ENCODE data around the gene HIVEP3.

The HIVEP3 gene

DNA sequence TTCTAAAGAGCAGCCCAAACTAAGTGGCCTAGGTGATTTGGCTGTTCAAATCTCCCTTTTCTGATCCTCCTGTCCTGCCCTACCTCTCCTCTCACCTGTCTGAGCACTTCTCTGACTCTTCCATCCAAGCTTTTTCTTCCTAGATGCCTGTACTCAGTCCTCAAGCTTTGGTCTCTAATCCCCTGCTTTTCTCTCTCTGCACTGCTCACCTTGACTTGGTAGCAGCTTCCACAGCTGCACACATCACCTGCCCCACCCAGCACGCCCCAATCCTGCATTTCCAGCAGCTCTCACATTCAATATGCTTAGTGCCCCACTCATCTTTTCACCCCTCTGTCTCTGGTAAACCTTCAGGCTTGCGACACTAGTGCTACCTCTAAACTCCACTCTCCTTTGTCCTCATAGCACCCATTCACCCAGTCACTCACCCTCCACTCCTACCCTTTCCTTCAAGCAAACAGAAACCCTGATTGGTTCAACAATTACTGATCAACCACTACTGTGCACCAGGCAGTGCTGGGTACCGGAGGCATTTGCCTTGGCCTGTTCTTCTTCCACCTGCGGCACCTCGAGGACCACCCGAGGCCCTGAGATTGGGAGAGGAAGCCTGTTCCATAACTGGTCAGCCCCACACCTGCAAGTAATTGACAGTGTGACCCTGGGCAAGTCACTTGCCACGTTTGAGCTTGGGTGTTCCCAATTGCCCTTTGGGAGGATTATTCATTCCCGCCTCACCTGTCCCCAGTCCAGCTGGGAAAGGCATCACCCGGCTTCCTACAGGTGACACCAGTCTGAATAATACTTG, 298.2 kb downstream of the HIVEP3 start:
- no peaks in the 10 kb centered on the region for H3K36me3 ChIP-seq (ENCODE audit: control insufficient read depth, insufficient read depth, low read length)
- no peak overlapping the region for H3K9ac ChIP-seq (ENCODE audit: low read length)
- H3K27me3 ChIP-seq (ENCODE audit: control insufficient read depth, insufficient read depth, low read length): no peaks in the 10 kb centered on the region
- no peak overlapping the region for H3K27ac ChIP-seq (ENCODE audit: low read depth, low read length)
- H3K4me1 ChIP-seq (ENCODE audit: control insufficient read depth, insufficient read depth, low read length): no peaks in the 10 kb centered on the region
- H3K4me3 ChIP-seq (ENCODE audit: low read length): no peak overlapping the region

DNA sequence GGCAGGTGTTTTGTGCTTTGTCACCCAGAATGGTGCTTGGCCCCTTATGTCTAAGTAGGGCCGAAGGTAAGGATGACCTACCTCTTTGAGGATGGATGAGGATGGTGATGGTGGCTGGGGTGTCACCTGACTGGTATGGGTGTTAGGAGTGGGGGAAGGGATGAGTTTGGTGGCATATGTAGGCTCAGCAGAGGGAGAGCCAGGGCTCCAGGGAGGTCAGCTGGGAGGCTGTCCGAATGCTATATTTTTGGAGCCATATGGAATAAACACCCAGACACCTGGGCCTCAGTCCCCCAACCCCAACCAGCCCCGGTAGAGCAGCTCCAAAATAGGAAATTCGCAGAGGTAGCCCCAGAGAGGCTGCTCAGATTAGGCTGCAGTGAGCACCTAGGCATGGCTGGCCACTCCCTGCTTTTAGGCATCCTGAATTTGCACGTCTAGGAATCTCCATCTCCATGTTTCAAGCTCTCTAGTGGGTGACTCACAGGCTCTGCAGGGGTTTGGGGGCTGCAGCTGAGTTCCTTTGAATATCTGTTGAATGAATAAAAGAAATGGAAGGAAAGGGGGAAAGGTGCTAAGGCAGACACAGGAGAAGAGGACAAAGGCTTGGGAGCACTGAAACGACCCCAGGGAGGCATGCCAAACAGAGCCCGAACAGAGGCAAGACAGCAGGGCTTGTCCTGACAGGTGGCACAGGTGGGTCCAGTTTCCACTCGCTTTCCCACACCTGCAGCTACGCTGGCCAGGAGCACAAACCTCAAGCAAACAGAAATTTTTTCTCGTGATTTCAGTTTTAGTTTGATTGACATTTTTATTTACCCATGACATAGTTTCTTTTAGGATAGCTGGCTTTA, 299.0 kb downstream of the HIVEP3 start:
- no peaks in the 10 kb centered on the region for H3K4me1 ChIP-seq (ENCODE audit: control insufficient read depth, insufficient read depth, low read length)
- no peaks in the 10 kb centered on the region for H3K36me3 ChIP-seq (ENCODE audit: control insufficient read depth, insufficient read depth, low read length)
- no peak overlapping the region for H3K27ac ChIP-seq (ENCODE audit: low read depth, low read length)
- no peak overlapping the region for H3K9ac ChIP-seq (ENCODE audit: low read length)
- H3K27me3 ChIP-seq (ENCODE audit: control insufficient read depth, insufficient read depth, low read length): no peaks in the 10 kb centered on the region
- H3K4me3 ChIP-seq (ENCODE audit: low read length): no peak overlapping the region

DNA sequence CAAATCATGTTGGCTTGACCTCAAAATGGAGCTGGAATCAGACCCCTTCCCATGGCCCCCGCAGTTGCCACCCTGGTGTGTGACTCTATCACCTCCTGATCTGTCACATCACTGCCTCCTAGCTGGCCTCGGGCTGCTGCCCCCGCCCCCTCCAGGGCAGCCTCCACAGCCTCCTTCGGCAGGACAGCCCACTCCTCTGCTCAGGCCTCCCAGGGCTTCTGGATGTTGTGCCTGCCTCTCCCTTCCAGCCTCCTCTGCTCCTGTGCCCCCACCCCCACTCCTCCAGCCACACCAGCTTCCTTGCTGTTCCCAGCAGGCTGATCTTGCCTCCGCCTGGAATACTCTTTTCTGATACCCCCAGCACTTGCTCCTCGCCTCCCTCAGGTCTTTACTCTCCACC, 299.9 kb downstream of the HIVEP3 start:
- no peak overlapping the region for H3K27ac ChIP-seq (ENCODE audit: low read depth, low read length)
- no peaks in the 10 kb centered on the region for H3K4me1 ChIP-seq (ENCODE audit: control insufficient read depth, insufficient read depth, low read length)

DNA sequence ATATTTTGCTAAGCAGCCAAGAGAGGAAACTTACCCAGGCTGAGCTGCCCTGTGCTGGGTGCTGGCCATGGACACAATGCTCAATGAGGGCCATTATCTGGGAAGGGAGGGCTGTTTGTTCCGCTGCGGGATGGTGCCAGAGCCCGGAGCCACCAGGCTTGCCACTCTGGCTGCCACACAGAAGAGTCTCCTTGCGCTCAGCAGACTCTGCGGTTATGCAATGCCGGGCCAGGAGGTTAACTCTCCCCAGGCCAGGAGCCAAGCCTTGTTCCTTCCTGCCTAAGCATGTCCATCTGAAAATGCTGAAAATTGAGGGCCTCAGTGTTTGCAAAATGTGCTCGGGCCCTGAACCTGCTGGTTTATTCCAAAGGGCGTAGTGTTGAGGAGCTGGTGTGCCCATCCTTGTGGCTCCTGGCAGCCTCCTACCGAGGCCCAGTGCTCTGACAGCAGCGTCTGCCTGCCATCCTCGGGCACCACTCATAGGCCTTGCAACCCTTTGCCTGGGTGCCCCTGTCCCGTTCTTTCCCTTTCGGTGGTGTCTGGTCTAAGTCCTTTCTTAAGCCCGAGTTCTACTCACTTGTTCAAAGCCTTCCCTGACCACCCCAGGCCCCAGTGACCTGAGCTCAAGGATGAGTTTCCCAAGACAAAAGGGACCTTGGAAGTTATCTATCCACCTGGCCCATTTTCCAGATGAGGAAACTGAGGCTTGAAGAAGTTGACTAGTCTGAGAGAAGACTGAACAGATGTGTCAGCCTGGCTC, 300.5 kb downstream of the HIVEP3 start:
- Histone ChIP-seq H3K36me3 (ENCODE audit: control insufficient read depth, insufficient read depth, low read length) (no peaks in the 10 kb centered on the region), H3K4me1 (ENCODE audit: control insufficient read depth, insufficient read depth, low read length) (no peaks in the 10 kb centered on the region), H3K9ac (ENCODE audit: low read length) (no peak overlapping the region), H3K27ac (ENCODE audit: low read depth, low read length) (no peak overlapping the region), H3K27me3 (ENCODE audit: control insufficient read depth, insufficient read depth, low read length) (no peaks in the 10 kb centered on the region), H3K4me3 (ENCODE audit: low read length) (no peak overlapping the region)

More for the DNA sequence above, 299.9 kb downstream of the HIVEP3 start:
- no peak overlapping the region for H3K4me3 ChIP-seq (ENCODE audit: low read length)
- no peaks in the 10 kb centered on the region for H3K36me3 ChIP-seq (ENCODE audit: control insufficient read depth, insufficient read depth, low read length)
- H3K27me3 ChIP-seq (ENCODE audit: control insufficient read depth, insufficient read depth, low read length): no peaks in the 10 kb centered on the region
- no peak overlapping the region for H3K9ac ChIP-seq (ENCODE audit: low read length)

DNA sequence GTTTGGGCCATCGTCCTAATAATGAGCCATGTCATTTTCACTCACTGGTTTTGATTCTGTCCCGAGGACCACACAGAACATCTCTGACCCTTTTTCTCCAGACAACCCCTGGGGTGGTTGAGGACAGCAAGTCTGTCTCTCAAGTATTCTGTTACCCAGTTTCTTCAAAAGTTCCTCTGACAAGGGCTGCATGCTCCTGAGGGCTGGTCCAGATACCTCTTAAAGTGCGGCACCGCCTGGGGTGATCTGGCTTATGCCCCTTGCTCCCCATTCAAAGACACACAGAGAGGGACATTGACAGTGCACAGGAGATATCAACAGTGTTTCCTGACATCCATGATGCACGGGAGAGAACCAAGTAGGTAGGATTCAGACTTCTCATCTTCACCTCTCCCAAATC, 301.4 kb downstream of the HIVEP3 start:
- Histone ChIP-seq H3K4me3 (ENCODE audit: low read length) (no peak overlapping the region), H3K9ac (ENCODE audit: low read length) (no peak overlapping the region), H3K27ac (ENCODE audit: low read depth, low read length) (no peak overlapping the region), H3K27me3 (ENCODE audit: control insufficient read depth, insufficient read depth, low read length) (no peaks in the 10 kb centered on the region), H3K4me1 (ENCODE audit: control insufficient read depth, insufficient read depth, low read length) (no peaks in the 10 kb centered on the region), H3K36me3 (ENCODE audit: control insufficient read depth, insufficient read depth, low read length) (no peaks in the 10 kb centered on the region)

DNA sequence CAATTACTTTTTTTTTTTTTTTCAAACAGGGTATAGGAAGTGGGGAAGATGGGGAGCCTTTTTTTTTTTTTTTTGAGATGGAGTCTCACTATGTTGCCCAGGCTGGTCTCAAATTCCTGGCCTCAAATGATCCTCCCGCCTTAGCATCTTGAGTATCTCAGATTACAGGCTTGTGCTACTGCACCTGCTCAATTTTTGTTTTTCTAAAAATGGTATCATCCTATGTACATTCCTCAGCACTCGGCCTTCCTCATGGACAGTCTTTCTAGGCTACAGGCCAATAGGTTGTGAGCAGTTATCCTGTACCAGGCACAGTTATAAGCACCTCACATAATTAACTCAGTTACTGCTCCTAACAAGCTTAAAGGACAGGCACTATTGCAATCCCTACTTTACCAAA, 302.2 kb downstream of the HIVEP3 start:
- no peaks in the 10 kb centered on the region for H3K4me1 ChIP-seq (ENCODE audit: control insufficient read depth, insufficient read depth, low read length)
- no peaks in the 10 kb centered on the region for H3K27me3 ChIP-seq (ENCODE audit: control insufficient read depth, insufficient read depth, low read length)
- no peak overlapping the region for H3K4me3 ChIP-seq (ENCODE audit: low read length)
- no peak overlapping the region for H3K27ac ChIP-seq (ENCODE audit: low read depth, low read length)
- no peak overlapping the region for H3K9ac ChIP-seq (ENCODE audit: low read length)
- H3K36me3 ChIP-seq (ENCODE audit: control insufficient read depth, insufficient read depth, low read length): no peaks in the 10 kb centered on the region

DNA sequence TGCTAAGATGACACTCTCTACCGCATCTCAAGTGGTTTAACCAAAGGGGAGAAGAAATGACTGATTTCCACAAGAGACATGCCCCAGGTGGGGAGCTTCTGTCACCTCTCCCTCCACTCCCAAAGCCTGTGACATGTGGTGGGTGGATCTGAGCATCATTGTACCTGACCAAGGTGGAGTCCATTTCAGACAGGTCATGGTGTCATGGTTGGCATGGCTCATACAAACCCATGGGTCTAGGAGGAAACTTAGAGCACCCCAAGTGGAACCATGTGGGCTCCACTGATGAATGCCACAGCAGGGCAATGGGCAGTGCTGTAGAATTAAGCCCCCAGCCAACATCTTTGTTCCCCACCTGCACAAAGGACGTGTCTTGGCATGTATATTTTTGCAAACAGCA, 302.7 kb downstream of the HIVEP3 start:
- Histone ChIP-seq H3K4me1 (ENCODE audit: control insufficient read depth, insufficient read depth, low read length) (no peaks in the 10 kb centered on the region), H3K4me3 (ENCODE audit: low read length) (no peak overlapping the region), H3K27ac (ENCODE audit: low read depth, low read length) (no peak overlapping the region), H3K27me3 (ENCODE audit: control insufficient read depth, insufficient read depth, low read length) (no peaks in the 10 kb centered on the region), H3K36me3 (ENCODE audit: control insufficient read depth, insufficient read depth, low read length) (no peaks in the 10 kb centered on the region), H3K9ac (ENCODE audit: low read length) (no peak overlapping the region)

DNA sequence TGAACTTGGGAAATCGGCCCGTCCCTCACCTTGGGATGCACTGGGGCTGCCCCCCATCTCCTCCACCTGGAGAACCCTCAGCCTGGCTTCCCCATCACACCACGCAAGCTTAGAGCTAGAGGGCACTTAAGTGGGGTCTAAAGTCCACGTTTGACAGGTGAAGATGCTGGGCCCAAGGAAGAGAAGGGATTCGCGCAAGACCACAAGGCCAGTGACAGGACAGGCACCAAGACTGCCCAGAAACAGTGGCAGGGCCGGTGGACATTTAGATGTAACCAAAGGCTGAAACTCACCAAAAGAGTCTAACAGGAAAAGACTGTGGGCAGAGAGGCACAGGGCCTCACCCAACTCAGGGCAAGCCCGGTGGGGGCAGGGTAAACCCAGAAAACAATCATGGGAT, 303.4 kb downstream of the HIVEP3 start:
- H3K36me3 ChIP-seq (ENCODE audit: control insufficient read depth, insufficient read depth, low read length): no peaks in the 10 kb centered on the region
- H3K27ac ChIP-seq (ENCODE audit: low read depth, low read length): no peak overlapping the region
- no peak overlapping the region for H3K9ac ChIP-seq (ENCODE audit: low read length)
- no peaks in the 10 kb centered on the region for H3K4me1 ChIP-seq (ENCODE audit: control insufficient read depth, insufficient read depth, low read length)
- no peaks in the 10 kb centered on the region for H3K27me3 ChIP-seq (ENCODE audit: control insufficient read depth, insufficient read depth, low read length)
- no peak overlapping the region for H3K4me3 ChIP-seq (ENCODE audit: low read length)

DNA sequence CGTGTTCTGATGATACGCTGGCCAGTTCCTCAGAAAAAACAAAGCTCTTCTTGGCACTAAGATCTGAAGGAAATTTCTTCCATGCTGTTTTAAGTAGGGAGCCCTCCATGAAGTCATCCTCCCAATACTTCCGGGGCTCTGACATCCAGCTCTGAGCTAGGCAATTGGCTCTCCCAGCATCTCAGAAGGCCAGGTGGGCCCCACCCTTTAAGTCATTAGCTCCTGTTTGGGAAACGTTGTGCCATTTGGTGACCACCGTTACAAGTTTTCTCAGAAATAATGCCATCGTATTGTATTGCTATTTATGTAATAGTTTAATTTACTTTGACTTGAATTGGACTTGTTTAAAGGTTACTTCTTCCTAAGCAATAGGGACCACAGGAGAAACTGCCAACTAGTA, 303.9 kb downstream of the HIVEP3 start:
- H3K4me1 ChIP-seq (ENCODE audit: control insufficient read depth, insufficient read depth, low read length): no peaks in the 10 kb centered on the region
- H3K27ac ChIP-seq (ENCODE audit: low read depth, low read length): no peak overlapping the region
- H3K4me3 ChIP-seq (ENCODE audit: low read length): no peak overlapping the region
- H3K36me3 ChIP-seq (ENCODE audit: control insufficient read depth, insufficient read depth, low read length): no peaks in the 10 kb centered on the region
- no peaks in the 10 kb centered on the region for H3K27me3 ChIP-seq (ENCODE audit: control insufficient read depth, insufficient read depth, low read length)
- no peak overlapping the region for H3K9ac ChIP-seq (ENCODE audit: low read length)

DNA sequence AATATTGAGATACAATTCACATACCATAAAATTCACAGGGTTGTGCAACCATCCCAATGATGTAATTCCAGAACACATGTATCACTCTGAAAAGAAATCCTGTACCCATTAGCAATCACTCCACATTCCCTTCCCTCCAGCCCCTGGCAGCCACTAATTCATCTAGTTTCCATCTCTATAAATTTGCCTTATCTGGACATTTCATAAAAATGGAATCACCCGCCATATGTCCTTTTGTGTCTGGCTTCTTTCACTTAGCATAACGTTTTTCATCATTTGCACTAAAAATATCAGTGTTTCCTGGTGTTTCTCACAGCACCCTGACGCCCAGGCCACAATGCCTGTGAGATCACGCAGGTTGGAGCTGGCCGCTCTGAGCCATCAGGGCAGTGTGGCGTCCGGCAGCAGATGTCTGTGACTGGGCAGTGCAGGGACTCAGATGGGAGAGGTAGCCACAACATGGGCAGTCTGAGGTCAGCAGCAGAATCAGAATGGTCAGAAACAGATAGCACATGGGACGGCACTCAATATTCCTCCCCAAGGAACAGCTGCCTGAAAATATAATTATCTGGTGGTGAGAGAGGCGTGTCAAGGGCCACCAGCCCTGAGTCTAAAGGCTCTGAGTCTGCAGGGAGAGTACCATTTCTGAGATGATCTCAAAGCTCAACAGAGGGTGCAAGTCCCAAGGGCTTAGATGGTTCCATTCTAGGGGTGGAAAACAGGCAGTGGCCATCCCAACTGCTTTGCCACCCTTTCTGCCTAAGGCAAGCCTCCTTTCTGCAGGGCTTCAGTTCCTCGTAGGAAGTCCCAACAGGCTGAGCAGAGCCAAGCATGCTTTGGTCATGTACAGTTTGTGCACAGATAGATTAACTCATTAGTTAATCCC, 304.8 kb downstream of the HIVEP3 start:
- Histone ChIP-seq H3K4me1 (ENCODE audit: control insufficient read depth, insufficient read depth, low read length) (no peaks in the 10 kb centered on the region), H3K27me3 (ENCODE audit: control insufficient read depth, insufficient read depth, low read length) (no peaks in the 10 kb centered on the region), H3K27ac (ENCODE audit: low read depth, low read length) (no peak overlapping the region), H3K36me3 (ENCODE audit: control insufficient read depth, insufficient read depth, low read length) (no peaks in the 10 kb centered on the region), H3K4me3 (ENCODE audit: low read length) (no peak overlapping the region), H3K9ac (ENCODE audit: low read length) (no peak overlapping the region)

DNA sequence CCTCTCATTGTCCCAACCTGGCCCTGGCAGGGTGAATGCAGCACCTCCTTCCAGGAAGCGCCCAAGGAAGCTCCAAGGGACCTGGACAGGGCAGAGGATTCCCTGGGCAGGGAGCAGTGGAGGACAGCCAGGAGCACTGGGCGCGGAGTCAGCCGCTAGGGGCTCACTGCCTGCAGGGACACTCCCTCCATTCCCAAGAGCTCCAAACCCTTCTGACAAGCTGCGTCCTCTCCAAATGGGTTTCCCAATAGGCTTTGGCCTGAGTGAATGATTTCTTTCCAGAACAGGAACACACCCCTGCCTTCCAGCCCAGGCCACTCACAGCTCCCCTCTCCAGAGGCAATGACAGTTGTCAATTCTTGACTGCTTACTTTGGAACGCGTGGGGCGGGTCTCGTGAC, 305.8 kb downstream of the HIVEP3 start:
- Histone ChIP-seq H3K27ac (ENCODE audit: low read depth, low read length) (no peak overlapping the region), H3K4me3 (ENCODE audit: low read length) (no peak overlapping the region), H3K4me1 (ENCODE audit: control insufficient read depth, insufficient read depth, low read length) (no peaks in the 10 kb centered on the region), H3K9ac (ENCODE audit: low read length) (no peak overlapping the region), H3K36me3 (ENCODE audit: control insufficient read depth, insufficient read depth, low read length) (no peaks in the 10 kb centered on the region), H3K27me3 (ENCODE audit: control insufficient read depth, insufficient read depth, low read length) (no peaks in the 10 kb centered on the region)

Measured in rectal smooth muscle tissue (tissue), 1 donor.